ENCODE measurements around the gene ORAI2. TPM values are rescaled to one million over a fixed set of nuclear protein-coding genes. Genes with fewer than 3 reads are reported as not detected.

The ORAI2 gene
- total and polyA plus RNA-seq, 2 of the 13 experiments (the other 11 are each of a cell fraction or from before 2014, with no cell fraction given): 3.0 to 6.0 TPM

DNA sequence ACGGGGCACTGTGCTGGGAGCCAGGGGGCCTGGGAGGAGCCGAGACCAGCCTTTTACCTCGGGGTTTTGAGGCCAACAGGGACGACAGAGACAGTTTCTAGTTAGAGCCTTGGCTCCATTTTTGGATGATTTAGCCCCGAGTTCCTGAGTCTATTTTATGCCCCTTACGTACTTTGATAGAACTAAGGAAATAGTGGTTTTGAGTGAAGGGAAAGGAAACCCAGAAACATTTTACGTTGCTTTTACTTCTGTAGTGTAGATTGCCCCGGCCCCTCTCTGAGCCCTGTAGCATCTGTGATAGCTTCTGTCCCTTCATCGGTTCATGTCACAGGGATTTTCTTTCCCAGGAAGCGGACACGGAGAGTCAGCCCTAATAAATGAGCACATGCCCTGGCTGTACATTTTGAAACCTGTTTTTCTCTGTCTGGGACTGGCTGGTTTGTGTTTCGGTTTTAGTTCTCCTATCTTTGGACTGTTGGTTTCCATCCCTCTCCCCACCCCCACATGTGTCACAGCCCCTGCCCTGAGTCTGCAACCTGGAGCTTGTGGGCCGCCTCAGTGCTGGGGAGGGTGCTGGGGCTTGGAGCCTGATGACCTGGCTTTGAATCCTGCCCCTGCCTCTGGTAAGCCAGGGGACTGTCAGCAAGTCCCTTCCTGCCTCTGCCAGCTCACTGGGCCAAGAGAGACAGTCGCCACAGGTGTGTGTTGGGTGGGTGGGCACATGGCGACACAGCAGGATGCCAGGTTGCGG is 6.9 kb upstream of the ORAI2 start:
- DNase-seq (ENCODE audit: low spot score) (no peak), FAIRE-seq (no peak), ATAC-seq (no peak)
- H3K27me3 ChIP-seq (ENCODE audit: control insufficient read depth in 1 of 2, insufficient read depth in 2 of 2, low read length in 2 of 2): no peaks in the 10 kb centered on the region
- H3K4me2 ChIP-seq (ENCODE audit: low read depth, low read length): no peak overlapping the region
- POLR2A ChIA-PET: no interaction called here
- no peaks in the 10 kb centered on the region for H3K9me3 ChIP-seq (ENCODE audit: low read length)
- no peak overlapping the region for H3K4me3 ChIP-seq (replicated peaks in 1 of 3; ENCODE audit: insufficient read depth in 1 of 3, low read depth in 2 of 3, low read length in 3 of 3)
- H4K20me1 ChIP-seq (ENCODE audit: insufficient read depth, low read length): no peaks in the 10 kb centered on the region
- intact Hi-C loops (cut with micrococcal nuclease; ENCODE audit: unreplicated experiment) (no loop called here), in situ Hi-C loops (cut with HindIII; ENCODE audit: extremely low pct_ligation_motif_present, low pct_unique_long_range_greater_than_20kb) (no loop called here)
- BruUV-seq (replicated peaks): no TSS peak
- CTCF ChIA-PET (ENCODE audit: low intra/inter-chr PET ratio, low total read pairs): no interaction called here
- H3K79me2 ChIP-seq (ENCODE audit: insufficient read depth, low read length): no peaks in the 10 kb centered on the region
- no peak overlapping the region for H3K9ac ChIP-seq (ENCODE audit: insufficient read depth, low read depth, low read length)
- TF ChIP-seq, protein P1, sequence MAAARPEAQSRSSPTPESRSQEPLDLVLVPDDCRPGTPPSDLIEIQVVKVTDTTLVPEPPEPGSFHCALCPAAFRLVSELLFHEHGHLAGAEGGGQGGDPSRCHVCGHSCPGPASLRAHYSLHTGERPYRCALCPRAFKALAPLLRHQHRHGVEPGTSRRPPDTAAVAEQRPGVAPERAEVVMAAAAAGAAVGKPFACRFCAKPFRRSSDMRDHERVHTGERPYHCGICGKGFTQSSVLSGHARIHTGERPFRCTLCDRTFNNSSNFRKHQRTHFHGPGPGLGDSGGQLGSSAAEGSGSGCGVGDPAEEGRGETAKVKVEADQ (CRISPR knock-in tag; IDR thresholded peaks at IDR 0.05; ENCODE audit: borderline replicate concordance): no peak
- no peak for TF ChIP-seq NAIF1 (CRISPR knock-in tag; IDR thresholded peaks at IDR 0.05; ENCODE audit: borderline replicate concordance)
- no peak for TF ChIP-seq NONO (IDR thresholded peaks at IDR 0.05)
- TF ChIP-seq NONO (CRISPR knock-in tag; conservative IDR thresholded peaks at IDR 0.05): no peak
- TF ChIP-seq, protein P2, sequence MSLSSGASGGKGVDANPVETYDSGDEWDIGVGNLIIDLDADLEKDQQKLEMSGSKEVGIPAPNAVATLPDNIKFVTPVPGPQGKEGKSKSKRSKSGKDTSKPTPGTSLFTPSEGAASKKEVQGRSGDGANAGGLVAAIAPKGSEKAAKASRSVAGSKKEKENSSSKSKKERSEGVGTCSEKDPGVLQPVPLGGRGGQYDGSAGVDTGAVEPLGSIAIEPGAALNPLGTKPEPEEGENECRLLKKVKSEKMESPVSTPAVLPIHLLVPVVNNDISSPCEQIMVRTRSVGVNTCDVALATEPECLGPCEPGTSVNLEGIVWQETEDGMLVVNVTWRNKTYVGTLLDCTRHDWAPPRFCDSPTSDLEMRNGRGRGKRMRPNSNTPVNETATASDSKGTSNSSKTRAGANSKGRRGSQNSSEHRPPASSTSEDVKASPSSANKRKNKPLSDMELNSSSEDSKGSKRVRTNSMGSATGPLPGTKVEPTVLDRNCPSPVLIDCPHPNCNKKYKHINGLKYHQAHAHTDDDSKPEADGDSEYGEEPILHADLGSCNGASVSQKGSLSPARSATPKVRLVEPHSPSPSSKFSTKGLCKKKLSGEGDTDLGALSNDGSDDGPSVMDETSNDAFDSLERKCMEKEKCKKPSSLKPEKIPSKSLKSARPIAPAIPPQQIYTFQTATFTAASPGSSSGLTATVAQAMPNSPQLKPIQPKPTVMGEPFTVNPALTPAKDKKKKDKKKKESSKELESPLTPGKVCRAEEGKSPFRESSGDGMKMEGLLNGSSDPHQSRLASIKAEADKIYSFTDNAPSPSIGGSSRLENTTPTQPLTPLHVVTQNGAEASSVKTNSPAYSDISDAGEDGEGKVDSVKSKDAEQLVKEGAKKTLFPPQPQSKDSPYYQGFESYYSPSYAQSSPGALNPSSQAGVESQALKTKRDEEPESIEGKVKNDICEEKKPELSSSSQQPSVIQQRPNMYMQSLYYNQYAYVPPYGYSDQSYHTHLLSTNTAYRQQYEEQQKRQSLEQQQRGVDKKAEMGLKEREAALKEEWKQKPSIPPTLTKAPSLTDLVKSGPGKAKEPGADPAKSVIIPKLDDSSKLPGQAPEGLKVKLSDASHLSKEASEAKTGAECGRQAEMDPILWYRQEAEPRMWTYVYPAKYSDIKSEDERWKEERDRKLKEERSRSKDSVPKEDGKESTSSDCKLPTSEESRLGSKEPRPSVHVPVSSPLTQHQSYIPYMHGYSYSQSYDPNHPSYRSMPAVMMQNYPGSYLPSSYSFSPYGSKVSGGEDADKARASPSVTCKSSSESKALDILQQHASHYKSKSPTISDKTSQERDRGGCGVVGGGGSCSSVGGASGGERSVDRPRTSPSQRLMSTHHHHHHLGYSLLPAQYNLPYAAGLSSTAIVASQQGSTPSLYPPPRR (CRISPR knock-in tag; IDR thresholded peaks at IDR 0.05; ENCODE audit: borderline replicate concordance): no peak
- TF ChIP-seq, protein P3, sequence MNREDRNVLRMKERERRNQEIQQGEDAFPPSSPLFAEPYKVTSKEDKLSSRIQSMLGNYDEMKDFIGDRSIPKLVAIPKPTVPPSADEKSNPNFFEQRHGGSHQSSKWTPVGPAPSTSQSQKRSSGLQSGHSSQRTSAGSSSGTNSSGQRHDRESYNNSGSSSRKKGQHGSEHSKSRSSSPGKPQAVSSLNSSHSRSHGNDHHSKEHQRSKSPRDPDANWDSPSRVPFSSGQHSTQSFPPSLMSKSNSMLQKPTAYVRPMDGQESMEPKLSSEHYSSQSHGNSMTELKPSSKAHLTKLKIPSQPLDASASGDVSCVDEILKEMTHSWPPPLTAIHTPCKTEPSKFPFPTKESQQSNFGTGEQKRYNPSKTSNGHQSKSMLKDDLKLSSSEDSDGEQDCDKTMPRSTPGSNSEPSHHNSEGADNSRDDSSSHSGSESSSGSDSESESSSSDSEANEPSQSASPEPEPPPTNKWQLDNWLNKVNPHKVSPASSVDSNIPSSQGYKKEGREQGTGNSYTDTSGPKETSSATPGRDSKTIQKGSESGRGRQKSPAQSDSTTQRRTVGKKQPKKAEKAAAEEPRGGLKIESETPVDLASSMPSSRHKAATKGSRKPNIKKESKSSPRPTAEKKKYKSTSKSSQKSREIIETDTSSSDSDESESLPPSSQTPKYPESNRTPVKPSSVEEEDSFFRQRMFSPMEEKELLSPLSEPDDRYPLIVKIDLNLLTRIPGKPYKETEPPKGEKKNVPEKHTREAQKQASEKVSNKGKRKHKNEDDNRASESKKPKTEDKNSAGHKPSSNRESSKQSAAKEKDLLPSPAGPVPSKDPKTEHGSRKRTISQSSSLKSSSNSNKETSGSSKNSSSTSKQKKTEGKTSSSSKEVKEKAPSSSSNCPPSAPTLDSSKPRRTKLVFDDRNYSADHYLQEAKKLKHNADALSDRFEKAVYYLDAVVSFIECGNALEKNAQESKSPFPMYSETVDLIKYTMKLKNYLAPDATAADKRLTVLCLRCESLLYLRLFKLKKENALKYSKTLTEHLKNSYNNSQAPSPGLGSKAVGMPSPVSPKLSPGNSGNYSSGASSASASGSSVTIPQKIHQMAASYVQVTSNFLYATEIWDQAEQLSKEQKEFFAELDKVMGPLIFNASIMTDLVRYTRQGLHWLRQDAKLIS (CRISPR knock-in tag; IDR thresholded peaks at IDR 0.05): no peak
- TF ChIP-seq, protein P4, sequence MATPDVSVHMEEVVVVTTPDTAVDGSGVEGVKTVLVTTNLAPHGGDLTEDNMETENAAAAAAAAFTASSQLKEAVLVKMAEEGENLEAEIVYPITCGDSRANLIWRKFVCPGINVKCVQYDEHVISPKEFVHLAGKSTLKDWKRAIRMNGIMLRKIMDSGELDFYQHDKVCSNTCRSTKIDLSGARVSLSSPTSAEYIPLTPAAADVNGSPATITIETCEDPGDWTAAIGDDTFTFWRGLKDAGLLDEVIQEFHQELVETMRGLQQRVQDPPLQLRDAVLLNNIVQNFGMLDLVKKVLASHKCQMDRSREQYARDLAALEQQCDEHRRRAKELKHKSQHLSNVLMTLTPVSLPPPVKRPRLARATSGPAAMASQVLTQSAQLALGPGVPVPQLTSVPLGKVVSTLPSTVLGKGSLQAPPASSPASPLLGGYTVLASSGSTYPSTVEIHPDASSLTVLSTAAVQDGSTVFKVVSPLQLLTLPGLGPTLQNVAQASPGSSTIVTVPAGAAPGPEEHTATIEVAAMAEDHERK (CRISPR knock-in tag; IDR thresholded peaks at IDR 0.05; ENCODE audit: low read depth): no peak
- no peak for TF ChIP-seq ZNF850 (CRISPR knock-in tag; conservative IDR thresholded peaks at IDR 0.05)
- TF ChIP-seq ETV6 (CRISPR knock-in tag; conservative IDR thresholded peaks at IDR 0.05): no peak
- no peak for TF ChIP-seq ZNF292 (CRISPR knock-in tag; IDR thresholded peaks at IDR 0.05; ENCODE audit: borderline replicate concordance, low read depth)
- no peak for TF ChIP-seq KMT2B (CRISPR knock-in tag; IDR thresholded peaks at IDR 0.05)
- TF ChIP-seq NFIB (CRISPR knock-in tag; IDR thresholded peaks at IDR 0.05; ENCODE audit: borderline replicate concordance): no peak
- H3K4me1 ChIP-seq (ENCODE audit: insufficient read depth, low read length): peaks cover 7% of the 10 kb centered on the region
- WGBS (ENCODE audit: low lambda C conversion rate): 97% methylated on average over 16 of the region's 16 CpGs
- H3K27ac ChIP-seq (ENCODE audit: extremely low read length, insufficient read depth, low read length): no peak overlapping the region
- peaks cover 19 to 47% of the 10 kb centered on the region in 2 experiments; a peak in 4 of 5 replicates for H3K36me3 ChIP-seq (replicated peaks in 1 of 2; ENCODE audit: control insufficient read depth in 1 of 2, insufficient read depth in 2 of 2, low read length in 2 of 2)
- no peak overlapping the region for H2AFZ ChIP-seq (ENCODE audit: low read length)

Measured in HepG2 (cell line).